NCI-H226 (cell line): ENCODE measurements around the gene AKAP13.
"Not testable (repeated sequence)": the region's sequence is repeated elsewhere in the genome, so short reads cannot be mapped to it uniquely, and the experiment has no call there.

Source experiments
- DNase-seq: peaks from one replicate; pipeline ENCODE4 v3.0.0-alpha.2; 2015

Gene AKAP13

GRCh38 chr15:85632014-85632413, 251.6 kb downstream of the AKAP13 start:
- no peak for DNase-seq

- DNase-seq, result no peak
Observed at GRCh38 chr15:85633859-85634258, 253.5 kb downstream of the AKAP13 start.

GRCh38 chr15:85636351-85636750, 255.9 kb downstream of the AKAP13 start:
- no peak for DNase-seq

GRCh38 chr15:85639752-85640381, 259.5 kb downstream of the AKAP13 start:
- DNase-seq, result no peak

- DNase-seq, result no peak
Observed at GRCh38 chr15:85642065-85642692, 261.8 kb downstream of the AKAP13 start.

- DNase-seq, result no peak
Observed at GRCh38 chr15:85642693-85643066, 262.3 kb downstream of the AKAP13 start.

- no peak for DNase-seq
Observed at GRCh38 chr15:85646538-85647091, 266.2 kb downstream of the AKAP13 start.

- DNase-seq, result peak; percentile 78
Observed at GRCh38 chr15:85649372-85649771, 269.0 kb downstream of the AKAP13 start.

- DNase-seq, result no peak
Observed at GRCh38 chr15:85651548-85651947, 271.1 kb downstream of the AKAP13 start.

- DNase-seq, result no peak
Observed at GRCh38 chr15:85652457-85652856, 272.1 kb downstream of the AKAP13 start.

GRCh38 chr15:85657132-85657531, 276.7 kb downstream of the AKAP13 start:
- DNase-seq, result no peak

- DNase-seq, result no peak
Observed at GRCh38 chr15:85658816-85659215, 278.4 kb downstream of the AKAP13 start.

- DNase-seq, result no peak
Observed at GRCh38 chr15:85661859-85662258, 281.5 kb downstream of the AKAP13 start.

GRCh38 chr15:85665677-85666076, 285.3 kb downstream of the AKAP13 start:
- not testable (repeated sequence) for DNase-seq

- peak; percentile 100 for DNase-seq
Observed at GRCh38 chr15:85667491-85668424, 287.4 kb downstream of the AKAP13 start.

- DNase-seq, result no peak
Observed at GRCh38 chr15:85671156-85671555, 290.8 kb downstream of the AKAP13 start.

- no peak for DNase-seq
Observed at GRCh38 chr15:85672332-85673084, 292.1 kb downstream of the AKAP13 start.

GRCh38 chr15:85673326-85673725, 292.9 kb downstream of the AKAP13 start:
- DNase-seq, result no peak

GRCh38 chr15:85676342-85677098, 296.1 kb downstream of the AKAP13 start:
- DNase-seq, result no peak

- DNase-seq, result no peak
Observed at GRCh38 chr15:85679231-85679630, 298.8 kb downstream of the AKAP13 start.

GRCh38 chr15:85681386-85681785, 301.0 kb downstream of the AKAP13 start:
- no peak for DNase-seq

GRCh38 chr15:85684174-85684710, 303.8 kb downstream of the AKAP13 start:
- no peak for DNase-seq
